Breast epithelium (tissue), 3 donors: ENCODE results near the gene TGIF2.
"Not testable (repeated sequence)": the region's sequence is repeated elsewhere in the genome, so short reads cannot be mapped to it uniquely, and the experiment has no call there.

Experiments
- CTCF ChIP-seq, 3 donors: fragments of 450-650 bp; IDR thresholded peaks; one replicate each; pipeline ENCODE4 v1.5.1; 2016 to 2017; ENCODE audit warnings: antibody characterized with exemption in 3 of 3, mild to moderate bottlenecking in 3 of 3, moderate library complexity in 3 of 3
- POLR2A ChIP-seq: fragments of 450-650 bp; IDR thresholded peaks from one replicate; pipeline ENCODE4 v1.6.1; 2016; ENCODE audit warnings: antibody characterized with exemption, mild to moderate bottlenecking, moderate library complexity
- POLR2AphosphoS5 ChIP-seq, 3 donors: sonication (generic); formaldehyde crosslinking; IDR thresholded peaks; one replicate each; pipeline ENCODE4 v1.6.1; 2017; ENCODE audit warnings: antibody characterized with exemption in 3 of 3

- TF ChIP-seq CTCF (IDR thresholded peaks at IDR 0.05); POLR2A; POLR2AphosphoS5 (IDR thresholded peaks at IDR 0.05): not testable (repeated sequence)
These were observed 35.0 kb downstream of the TGIF2 start for GRCh38 chr20:36608388-36608728.
